Ishikawa (cell line): Measurements from ENCODE around the gene GABPB1.

Experiments
- CEBPB ChIP-seq: IDR thresholded peaks from 2 replicates; pipeline ENCODE4 v1.6.1; 2012
- CREB1 ChIP-seq: IDR thresholded peaks from 2 replicates; pipeline ENCODE4 v1.6.1; 2012; ENCODE audit warnings: low read depth
- EGR1 ChIP-seq: IDR thresholded peaks from 2 replicates; pipeline ENCODE4 v1.6.1; 2012
- EP300 ChIP-seq: IDR thresholded peaks from 2 replicates; pipeline ENCODE4 v1.6.1; 2012; ENCODE audit warnings: borderline replicate concordance
- FOXM1 ChIP-seq: IDR thresholded peaks from 2 replicates; pipeline ENCODE4 v1.6.1; 2012; ENCODE audit warnings: low read depth, borderline replicate concordance
- NFIC ChIP-seq: IDR thresholded peaks from 2 replicates; pipeline ENCODE4 v1.6.1; 2012
- RAD21 ChIP-seq: IDR thresholded peaks from 2 replicates; pipeline ENCODE4 v1.6.1; 2012; ENCODE audit warnings: low read depth
- TAF1 ChIP-seq: IDR thresholded peaks from 2 replicates; pipeline ENCODE4 v1.6.1; 2012; ENCODE audit warnings: low read depth, mild to moderate bottlenecking
- TCF12 ChIP-seq: IDR thresholded peaks from 2 replicates; pipeline ENCODE4 v1.6.1; 2012; ENCODE audit warnings: low read depth
- TEAD4 ChIP-seq: IDR thresholded peaks from 2 replicates; pipeline ENCODE4 v1.6.1; 2012
- YY1 ChIP-seq: IDR thresholded peaks from 2 replicates; pipeline ENCODE4 v1.6.1; 2012; ENCODE audit warnings: low read depth
- ZBTB7A ChIP-seq: IDR thresholded peaks from 2 replicates; pipeline ENCODE4 v1.6.1; 2012; ENCODE audit warnings: low read depth
- TF ChIP-seq, protein P1 (sequence below): IDR thresholded peaks from 2 replicates; pipeline ENCODE4 v1.6.1; 2012; ENCODE audit warnings: low read depth, mild to moderate bottlenecking
- TF ChIP-seq, protein P2 (sequence below): IDR thresholded peaks from 2 replicates; pipeline ENCODE4 v1.6.1; 2012
- TF ChIP-seq, protein P3 (sequence below): IDR thresholded peaks from 2 replicates; pipeline ENCODE4 v1.6.1; 2012

Gene GABPB1

DNA sequence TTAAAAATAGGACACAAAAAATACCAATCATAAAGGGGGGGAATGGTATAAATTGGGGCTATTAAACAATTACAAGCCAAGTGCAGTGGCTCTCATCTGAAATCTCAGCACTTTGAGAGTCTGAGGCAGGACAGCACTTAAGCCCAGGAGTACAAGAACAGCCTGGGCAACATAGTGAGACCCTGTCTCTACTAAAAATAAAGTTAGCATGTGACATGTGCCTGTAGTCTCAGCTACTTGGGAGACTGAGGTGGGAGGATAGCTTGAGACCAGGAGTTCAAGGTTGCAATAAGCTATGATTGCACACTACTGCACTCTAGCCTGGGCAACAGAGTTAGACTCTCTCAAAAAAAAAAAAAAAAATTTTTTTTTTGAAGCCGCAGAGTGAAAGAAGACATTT lies 23.8 kb upstream of the GABPB1 start:
- no peak for TF ChIP-seq CEBPB
- TF ChIP-seq CREB1 = no peak
- TF ChIP-seq, protein P1, sequence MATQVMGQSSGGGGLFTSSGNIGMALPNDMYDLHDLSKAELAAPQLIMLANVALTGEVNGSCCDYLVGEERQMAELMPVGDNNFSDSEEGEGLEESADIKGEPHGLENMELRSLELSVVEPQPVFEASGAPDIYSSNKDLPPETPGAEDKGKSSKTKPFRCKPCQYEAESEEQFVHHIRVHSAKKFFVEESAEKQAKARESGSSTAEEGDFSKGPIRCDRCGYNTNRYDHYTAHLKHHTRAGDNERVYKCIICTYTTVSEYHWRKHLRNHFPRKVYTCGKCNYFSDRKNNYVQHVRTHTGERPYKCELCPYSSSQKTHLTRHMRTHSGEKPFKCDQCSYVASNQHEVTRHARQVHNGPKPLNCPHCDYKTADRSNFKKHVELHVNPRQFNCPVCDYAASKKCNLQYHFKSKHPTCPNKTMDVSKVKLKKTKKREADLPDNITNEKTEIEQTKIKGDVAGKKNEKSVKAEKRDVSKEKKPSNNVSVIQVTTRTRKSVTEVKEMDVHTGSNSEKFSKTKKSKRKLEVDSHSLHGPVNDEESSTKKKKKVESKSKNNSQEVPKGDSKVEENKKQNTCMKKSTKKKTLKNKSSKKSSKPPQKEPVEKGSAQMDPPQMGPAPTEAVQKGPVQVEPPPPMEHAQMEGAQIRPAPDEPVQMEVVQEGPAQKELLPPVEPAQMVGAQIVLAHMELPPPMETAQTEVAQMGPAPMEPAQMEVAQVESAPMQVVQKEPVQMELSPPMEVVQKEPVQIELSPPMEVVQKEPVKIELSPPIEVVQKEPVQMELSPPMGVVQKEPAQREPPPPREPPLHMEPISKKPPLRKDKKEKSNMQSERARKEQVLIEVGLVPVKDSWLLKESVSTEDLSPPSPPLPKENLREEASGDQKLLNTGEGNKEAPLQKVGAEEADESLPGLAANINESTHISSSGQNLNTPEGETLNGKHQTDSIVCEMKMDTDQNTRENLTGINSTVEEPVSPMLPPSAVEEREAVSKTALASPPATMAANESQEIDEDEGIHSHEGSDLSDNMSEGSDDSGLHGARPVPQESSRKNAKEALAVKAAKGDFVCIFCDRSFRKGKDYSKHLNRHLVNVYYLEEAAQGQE = no peak
- no peak for TF ChIP-seq EP300
- TF ChIP-seq YY1 = no peak
- TF ChIP-seq, protein P2, sequence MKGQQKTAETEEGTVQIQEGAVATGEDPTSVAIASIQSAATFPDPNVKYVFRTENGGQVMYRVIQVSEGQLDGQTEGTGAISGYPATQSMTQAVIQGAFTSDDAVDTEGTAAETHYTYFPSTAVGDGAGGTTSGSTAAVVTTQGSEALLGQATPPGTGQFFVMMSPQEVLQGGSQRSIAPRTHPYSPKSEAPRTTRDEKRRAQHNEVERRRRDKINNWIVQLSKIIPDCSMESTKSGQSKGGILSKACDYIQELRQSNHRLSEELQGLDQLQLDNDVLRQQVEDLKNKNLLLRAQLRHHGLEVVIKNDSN = no peak
- no peak for TF ChIP-seq FOXM1
- TF ChIP-seq EGR1 = no peak
- TF ChIP-seq NFIC = no peak
- TF ChIP-seq RAD21 = no peak
- TF ChIP-seq ZBTB7A = no peak
- TF ChIP-seq TCF12 = no peak
- TF ChIP-seq TEAD4 = no peak
- TF ChIP-seq, protein P3, sequence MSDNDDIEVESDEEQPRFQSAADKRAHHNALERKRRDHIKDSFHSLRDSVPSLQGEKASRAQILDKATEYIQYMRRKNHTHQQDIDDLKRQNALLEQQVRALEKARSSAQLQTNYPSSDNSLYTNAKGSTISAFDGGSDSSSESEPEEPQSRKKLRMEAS = no peak
- TF ChIP-seq TAF1 = no peak

DNA sequence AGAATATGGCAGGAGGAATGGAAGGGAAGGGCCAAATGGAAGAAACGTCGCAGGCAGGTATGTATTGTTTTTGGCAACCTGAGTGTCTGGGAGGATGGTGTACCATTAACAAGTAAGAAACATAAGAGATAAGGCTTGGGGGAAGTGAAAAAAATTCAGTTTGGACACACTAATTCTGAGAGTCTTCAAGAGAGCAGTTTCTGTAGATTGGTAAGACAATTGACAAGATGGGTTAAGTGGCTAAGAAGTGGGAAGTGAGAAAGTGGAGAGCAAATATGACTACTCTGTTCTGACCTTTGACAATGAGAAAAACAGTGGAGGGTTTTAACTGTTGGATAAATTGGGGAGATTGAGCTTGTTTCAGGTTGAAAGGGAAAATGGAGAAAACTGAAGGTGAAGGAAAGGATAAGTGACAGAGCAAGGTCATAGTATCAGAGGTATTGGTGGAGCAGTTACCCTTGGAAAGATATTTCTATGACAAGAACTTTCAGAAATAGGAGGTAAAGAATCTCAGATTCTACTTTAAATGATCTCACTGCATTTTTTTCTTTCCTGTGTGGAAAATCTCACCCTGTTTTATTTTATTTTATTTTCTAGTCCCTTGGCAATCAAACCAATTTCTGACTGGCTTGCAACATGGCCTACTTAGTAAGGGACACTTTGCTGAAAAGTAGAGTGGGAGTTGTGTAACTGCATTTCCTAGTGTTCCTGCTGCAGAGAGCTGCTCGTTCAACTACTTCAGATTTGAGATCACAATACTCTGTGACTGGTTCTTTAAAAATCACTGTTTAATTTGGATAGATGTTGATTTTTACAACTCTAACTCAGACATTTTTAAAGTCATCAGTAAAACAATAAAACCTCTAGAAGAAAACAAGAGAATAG lies 23.1 kb upstream of the GABPB1 start:
- TF ChIP-seq ZBTB7A = no peak
- no peak for TF ChIP-seq RAD21
- TF ChIP-seq FOXM1 = no peak
- no peak for TF ChIP-seq CEBPB
- no peak for TF ChIP-seq TCF12
- TF ChIP-seq YY1 = no peak
- no peak for TF ChIP-seq NFIC
- TF ChIP-seq TEAD4 = no peak
- TF ChIP-seq, protein P2 = no peak
- TF ChIP-seq CREB1 = no peak
- no peak for TF ChIP-seq EGR1
- TF ChIP-seq TAF1 = no peak
- no peak for TF ChIP-seq EP300
- TF ChIP-seq, protein P1 = no peak
- TF ChIP-seq, protein P3 = no peak

DNA sequence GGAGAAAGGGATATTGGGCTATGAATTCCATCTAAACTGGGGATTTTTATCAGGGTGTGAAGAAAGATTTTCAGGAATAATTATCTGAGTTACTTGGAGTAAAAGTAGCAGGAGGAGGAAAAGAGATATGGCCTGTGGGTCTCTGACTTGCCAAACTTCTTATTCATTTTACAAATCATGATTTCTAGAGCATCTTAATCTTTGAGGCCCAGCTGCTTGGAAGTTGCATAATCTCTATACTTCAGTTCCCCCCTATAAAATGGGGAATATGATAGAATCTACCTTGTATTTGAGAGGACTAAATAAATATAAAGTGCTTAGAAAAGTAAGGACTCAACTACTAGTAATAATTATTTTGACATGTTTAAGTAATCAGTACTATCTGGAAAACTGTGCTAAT lies 11.0 kb upstream of the GABPB1 start:
- TF ChIP-seq TCF12 = no peak
- no peak for TF ChIP-seq CEBPB
- TF ChIP-seq ZBTB7A = no peak
- no peak for TF ChIP-seq EP300
- TF ChIP-seq, protein P2 = no peak
- TF ChIP-seq, protein P3 = no peak
- no peak for TF ChIP-seq EGR1
- TF ChIP-seq NFIC = no peak
- TF ChIP-seq CREB1 = no peak
- no peak for TF ChIP-seq TEAD4
- TF ChIP-seq, protein P1 = no peak
- no peak for TF ChIP-seq YY1
